Immature natural killer cell (primary cell): ENCODE data around the gene DLGAP1. TPM values are rescaled to one million over a fixed set of nuclear protein-coding genes. Genes with fewer than 3 reads are reported as not detected.

Experiments
- DNase-seq, 3 donors: peaks; one replicate each; pipeline ENCODE4 v3.0.0; 2022; ENCODE audit warnings: mixed read lengths in 1 of 3
- H3K27ac Mint-ChIP-seq, 6 donors: one replicate each; pipeline ENCODE4 v1.8.0; 2020; ENCODE audit warnings: mixed read lengths in 6 of 6, mild to moderate bottlenecking in 5 of 6, inconsistent platforms in 4 of 6, moderate library complexity in 3 of 6
- H3K27me3 Mint-ChIP-seq, 3 donors: one replicate each; pipeline ENCODE4 v1.8.0; 2020 to 2021; ENCODE audit warnings: low read depth in 3 of 3, mild to moderate bottlenecking in 3 of 3, mixed read lengths in 3 of 3, moderate library complexity in 3 of 3, inconsistent platforms in 1 of 3
- H3K36me3 Mint-ChIP-seq, 3 donors: one replicate each; pipeline ENCODE4 v1.8.0; 2020; ENCODE audit warnings: mixed read lengths in 3 of 3, inconsistent platforms in 2 of 3, mild to moderate bottlenecking in 2 of 3
- H3K4me1 Mint-ChIP-seq, 2 donors: one replicate each; pipeline ENCODE4 v1.8.0; 2020; ENCODE audit warnings: inconsistent platforms in 2 of 2, mild to moderate bottlenecking in 2 of 2, mixed read lengths in 2 of 2, moderate library complexity in 1 of 2
- H3K4me3 Mint-ChIP-seq, 5 donors: one replicate each; pipeline ENCODE4 v1.8.0; 2020; ENCODE audit warnings: mild to moderate bottlenecking in 5 of 5, mixed read lengths in 5 of 5, inconsistent platforms in 3 of 5, moderate library complexity in 3 of 5
- H3K9me3 Mint-ChIP-seq, 6 donors: one replicate each; pipeline ENCODE4 v1.8.0; 2020; ENCODE audit warnings: mild to moderate bottlenecking in 6 of 6, mixed read lengths in 6 of 6, inconsistent platforms in 4 of 6, moderate library complexity in 3 of 6
- polyA plus RNA-seq, 3 donors: library from polyadenylated mRNA; unstranded; fragments of 300-500 nt; fragmentation: Illumina TruSeq; gene quantifications; one replicate each; pipeline ENCODE4 v1.2.3, GENCODE V29; 2021

Gene DLGAP1
- polyA plus RNA-seq, 3 donors from 2014 or later = not detected

- H3K27me3 Mint-ChIP-seq = peaks cover 2 to 12% (median 6%) of the 10 kb centered on the region in 3 donors
- H3K9me3 Mint-ChIP-seq = no peaks in the 10 kb centered on the region
- no peak overlapping the region for H3K4me3 Mint-ChIP-seq
- no peak overlapping the region for H3K27ac Mint-ChIP-seq
- no peaks in the 10 kb centered on the region for H3K36me3 Mint-ChIP-seq
- DNase-seq = no peak
- H3K4me1 Mint-ChIP-seq = no peaks in the 10 kb centered on the region
Measured at GRCh38 chr18:3725115-3725514, 730.0 kb downstream of the DLGAP1 start.

- DNase-seq = no peak
- Mint-ChIP-seq H3K36me3 (no peaks in the 10 kb centered on the region), H3K4me3 (no peak overlapping the region), H3K27ac (no peak overlapping the region), H3K27me3 (peaks cover 2 to 12% (median 6%) of the 10 kb centered on the region in 3 donors), H3K4me1 (no peaks in the 10 kb centered on the region), H3K9me3 (no peaks in the 10 kb centered on the region)
Measured at GRCh38 chr18:3723554-3723953, 731.6 kb downstream of the DLGAP1 start.

GRCh38 chr18:3722649-3723433 is 732.3 kb downstream of the DLGAP1 start:
- Mint-ChIP-seq H3K36me3 (no peaks in the 10 kb centered on the region), H3K27me3 (peaks cover 2 to 15% (median 6%) of the 10 kb centered on the region in 3 donors), H3K9me3 (no peaks in the 10 kb centered on the region), H3K27ac (no peak overlapping the region), H3K4me1 (no peaks in the 10 kb centered on the region), H3K4me3 (no peak overlapping the region)
- DNase-seq = no peak

GRCh38 chr18:3721771-3722648 is 733.1 kb downstream of the DLGAP1 start:
- Mint-ChIP-seq H3K27me3 (peaks cover 0 to 11% (median 8%) of the 10 kb centered on the region in 3 donors), H3K36me3 (no peaks in the 10 kb centered on the region), H3K9me3 (no peaks in the 10 kb centered on the region), H3K27ac (no peak overlapping the region), H3K4me3 (no peak overlapping the region), H3K4me1 (no peaks in the 10 kb centered on the region)
- DNase-seq = no peak

GRCh38 chr18:3720818-3721545 is 734.1 kb downstream of the DLGAP1 start:
- Mint-ChIP-seq H3K36me3 (no peaks in the 10 kb centered on the region), H3K27me3 (peaks cover 0 to 10% (median 9%) of the 10 kb centered on the region in 3 donors), H3K4me3 (no peak overlapping the region), H3K27ac (no peak overlapping the region), H3K4me1 (no peaks in the 10 kb centered on the region), H3K9me3 (no peaks in the 10 kb centered on the region)
- DNase-seq = no peak

GRCh38 chr18:3720159-3720558 is 734.9 kb downstream of the DLGAP1 start:
- no peaks in the 10 kb centered on the region for H3K4me1 Mint-ChIP-seq
- no peak overlapping the region for H3K27ac Mint-ChIP-seq
- no peaks in the 10 kb centered on the region for H3K36me3 Mint-ChIP-seq
- no peak for DNase-seq
- no peaks in the 10 kb centered on the region for H3K9me3 Mint-ChIP-seq
- H3K27me3 Mint-ChIP-seq = peaks cover 0 to 10% (median 9%) of the 10 kb centered on the region in 3 donors
- H3K4me3 Mint-ChIP-seq = no peak overlapping the region

GRCh38 chr18:3717376-3718025 is 737.6 kb downstream of the DLGAP1 start:
- Mint-ChIP-seq H3K36me3 (no peaks in the 10 kb centered on the region), H3K27ac (no peak overlapping the region), H3K27me3 (peaks cover 2 to 12% (median 7%) of the 10 kb centered on the region in 3 donors), H3K4me1 (no peaks in the 10 kb centered on the region), H3K4me3 (no peak overlapping the region), H3K9me3 (no peaks in the 10 kb centered on the region)
- DNase-seq = no peak

GRCh38 chr18:3716116-3716660 is 738.9 kb downstream of the DLGAP1 start:
- Mint-ChIP-seq H3K4me3 (no peak overlapping the region), H3K36me3 (no peaks in the 10 kb centered on the region), H3K27ac (no peak overlapping the region), H3K27me3 (peaks cover 2 to 8% (median 4%) of the 10 kb centered on the region in 3 donors), H3K9me3 (no peaks in the 10 kb centered on the region), H3K4me1 (no peaks in the 10 kb centered on the region)
- DNase-seq = no peak

- Mint-ChIP-seq H3K27ac (no peak overlapping the region), H3K36me3 (no peaks in the 10 kb centered on the region), H3K4me1 (no peaks in the 10 kb centered on the region), H3K9me3 (no peaks in the 10 kb centered on the region), H3K27me3 (peaks cover 3 to 8% (median 4%) of the 10 kb centered on the region in 3 donors), H3K4me3 (no peak overlapping the region)
- DNase-seq = no peak
Measured at GRCh38 chr18:3715231-3716080, 739.7 kb downstream of the DLGAP1 start.

GRCh38 chr18:3713708-3714107 is 741.4 kb downstream of the DLGAP1 start:
- Mint-ChIP-seq H3K4me1 (no peaks in the 10 kb centered on the region), H3K9me3 (no peaks in the 10 kb centered on the region), H3K36me3 (no peaks in the 10 kb centered on the region), H3K27me3 (peaks cover 3 to 8% (median 7%) of the 10 kb centered on the region in 3 donors), H3K27ac (no peak overlapping the region), H3K4me3 (no peak overlapping the region)
- no peak for DNase-seq

- no peaks in the 10 kb centered on the region for H3K36me3 Mint-ChIP-seq
- H3K27me3 Mint-ChIP-seq = peaks cover 3 to 7% (median 5%) of the 10 kb centered on the region in 3 donors
Measured at GRCh38 chr18:3713166-3713565, 741.9 kb downstream of the DLGAP1 start.

GRCh38 chr18:3712491-3712890 is 742.6 kb downstream of the DLGAP1 start:
- Mint-ChIP-seq H3K9me3 (no peaks in the 10 kb centered on the region), H3K36me3 (no peaks in the 10 kb centered on the region), H3K27ac (no peak overlapping the region), H3K4me3 (no peak overlapping the region), H3K4me1 (no peaks in the 10 kb centered on the region), H3K27me3 (peaks cover 3 to 7% (median 4%) of the 10 kb centered on the region in 3 donors)
- no peak for DNase-seq

More at GRCh38 chr18:3713166-3713565, 741.9 kb downstream of the DLGAP1 start:
- DNase-seq = no peak
- Mint-ChIP-seq H3K9me3 (no peaks in the 10 kb centered on the region), H3K4me1 (no peaks in the 10 kb centered on the region), H3K4me3 (no peak overlapping the region), H3K27ac (no peak overlapping the region)
